GM19372 (cell line): ENCODE results near the gene TBC1D32.
"Not testable (repeated sequence)": the region's sequence is repeated elsewhere in the genome, so short reads cannot be mapped to it uniquely, and the experiment has no call there.

Experiments
- ATAC-seq: cut with Tn5 transposase; IDR thresholded peaks from one replicate; pipeline ENCODE4 v1.9.1; 2021; ENCODE audit warnings: mild to moderate bottlenecking, low read depth, moderate library complexity; ENCODE audit not compliant: unreplicated experiment

The TBC1D32 gene

DNA sequence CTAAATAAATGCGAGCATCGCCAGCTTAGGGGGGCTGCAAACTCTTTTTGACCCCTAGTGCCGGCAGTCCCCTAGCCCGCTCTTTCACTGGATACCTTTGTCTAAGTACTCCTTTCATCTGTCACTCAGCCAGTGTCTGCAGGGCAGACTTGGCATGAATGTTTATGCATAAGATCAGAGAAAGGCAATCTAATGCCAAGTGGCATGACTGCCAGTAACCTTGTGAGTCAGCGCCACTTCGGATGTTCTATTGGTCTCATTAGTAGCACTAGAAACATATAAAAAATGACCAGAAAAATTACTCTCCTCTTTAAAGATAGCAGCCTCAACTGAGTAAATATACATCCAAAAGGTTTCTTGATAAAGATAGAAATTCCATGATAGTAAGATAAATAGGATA lies 192.2 kb downstream of the TBC1D32 start:
- no peak for ATAC-seq

DNA sequence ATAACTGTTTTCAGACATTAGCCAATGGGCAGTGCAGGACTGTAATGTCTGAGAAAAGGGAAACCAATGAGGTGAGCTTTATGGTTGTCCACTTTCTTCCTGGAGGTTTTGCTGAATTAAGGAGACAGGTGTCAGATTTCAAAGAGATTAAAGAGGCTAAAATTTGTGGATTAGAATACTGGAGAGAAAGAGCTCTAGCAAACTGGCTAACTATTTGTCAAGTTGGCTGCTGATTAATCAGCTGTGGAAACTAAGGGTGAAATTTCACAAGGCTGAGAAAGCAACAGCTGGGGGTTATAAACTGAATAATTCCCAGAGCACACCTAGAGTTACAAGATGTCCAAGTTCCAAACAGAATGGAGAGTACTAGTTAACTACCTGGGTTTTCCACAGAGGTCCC lies 198.9 kb downstream of the TBC1D32 start:
- no peak for ATAC-seq

DNA sequence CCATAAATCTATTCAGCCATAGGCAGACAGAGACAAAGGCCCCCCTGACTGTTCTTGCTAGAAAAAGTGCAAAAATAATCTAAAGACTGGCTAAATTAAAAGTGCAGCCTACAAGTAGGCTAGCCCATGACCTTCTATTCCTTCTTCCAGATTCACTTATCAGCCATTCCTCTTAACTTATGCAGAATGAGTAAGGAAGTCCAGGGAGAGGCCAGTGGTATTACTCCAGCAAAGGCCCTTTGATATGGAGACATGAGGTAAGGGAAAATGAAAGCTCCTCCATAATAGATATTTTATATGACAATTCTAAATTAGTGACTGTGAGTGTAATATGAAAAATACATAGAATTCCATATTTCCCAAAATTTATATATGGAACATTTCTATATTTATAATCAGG lies 199.4 kb downstream of the TBC1D32 start:
- ATAC-seq: no peak

GRCh38 chr6:121124600-121124999 lies 209.7 kb downstream of the TBC1D32 start:
- ATAC-seq: no peak

DNA sequence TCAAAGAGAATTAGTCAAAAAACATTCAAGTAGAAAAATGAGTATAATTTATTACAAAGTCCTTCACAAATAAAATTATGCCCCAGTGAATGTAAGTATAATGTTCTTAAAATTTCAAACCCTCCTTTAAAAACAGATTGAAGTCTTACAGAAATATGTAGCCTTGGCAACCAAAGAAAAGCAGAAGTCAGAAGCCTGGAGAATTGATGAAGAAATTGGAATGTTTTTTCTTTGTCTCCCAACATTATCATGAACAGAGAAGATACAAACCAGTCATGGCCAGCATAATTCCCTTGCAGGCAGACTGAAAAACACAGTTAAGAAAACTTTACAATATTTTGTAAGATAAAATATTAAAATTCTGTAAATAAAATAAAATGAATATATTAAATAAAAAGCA lies 221.9 kb downstream of the TBC1D32 start:
- ATAC-seq: no peak

GRCh38 chr6:121110733-121111132 lies 223.5 kb downstream of the TBC1D32 start:
- ATAC-seq: no peak

GRCh38 chr6:121106962-121107361 lies 227.3 kb downstream of the TBC1D32 start:
- ATAC-seq: no peak

- no peak for ATAC-seq
Measured at GRCh38 chr6:121105461-121105860, 228.8 kb downstream of the TBC1D32 start.

- ATAC-seq: no peak
Measured at GRCh38 chr6:121093928-121094327, 240.4 kb downstream of the TBC1D32 start.

DNA sequence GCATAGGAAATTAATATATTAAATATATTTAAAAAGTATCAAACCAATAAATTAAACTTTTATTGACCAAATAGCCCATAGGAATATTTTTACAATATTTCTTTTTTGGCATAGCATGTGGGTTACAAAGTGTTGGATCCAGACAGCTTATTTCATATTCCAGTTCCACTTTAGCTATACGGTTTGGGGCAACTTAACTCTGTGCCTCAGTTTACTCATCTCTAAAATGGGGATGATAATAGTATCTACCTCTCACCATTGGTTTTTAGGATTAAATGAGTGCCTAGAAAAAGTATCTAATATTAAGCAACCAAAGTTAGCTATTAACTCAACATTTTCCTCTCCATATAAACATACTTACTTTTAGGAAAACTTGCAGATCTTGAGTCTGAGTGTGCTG lies 243.8 kb downstream of the TBC1D32 start:
- ATAC-seq: no peak

DNA sequence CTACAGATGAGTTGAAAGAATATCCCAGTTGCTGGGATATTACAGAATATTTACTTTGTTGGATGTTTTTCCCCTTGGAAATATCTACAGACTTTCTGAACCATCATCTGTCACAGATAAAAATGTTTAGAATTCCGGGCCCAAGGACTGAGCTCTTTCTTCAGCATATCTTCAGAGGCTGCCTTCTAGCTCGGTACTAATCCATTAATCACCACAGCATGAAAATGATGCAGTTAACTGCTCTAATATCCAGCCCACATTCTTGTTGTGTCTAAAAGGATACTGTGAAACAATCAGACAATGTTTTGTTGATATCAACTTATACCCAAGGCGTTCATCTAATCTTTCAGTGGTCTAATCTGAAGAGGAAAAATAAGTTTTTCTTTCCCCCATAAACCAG lies 247.4 kb downstream of the TBC1D32 start:
- ATAC-seq: no peak

DNA sequence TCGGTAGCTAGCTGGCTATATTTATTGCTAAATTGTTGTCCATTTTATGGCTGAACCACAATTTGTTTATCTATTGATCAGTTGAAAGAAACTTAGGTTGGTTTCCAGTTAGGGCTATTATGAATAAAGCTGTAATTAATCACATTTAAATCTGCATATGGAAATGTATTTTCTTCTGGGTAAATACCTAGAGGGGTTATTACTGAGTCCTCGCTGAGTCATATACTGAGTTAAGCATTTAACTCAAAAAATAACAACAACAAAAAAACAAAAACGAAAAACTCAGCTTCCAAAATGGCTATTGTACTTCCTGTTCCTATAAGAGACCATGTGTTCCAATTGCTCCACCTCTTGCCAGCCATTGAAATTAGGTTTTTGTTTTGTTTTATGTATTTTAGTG lies 258.2 kb downstream of the TBC1D32 start:
- no peak for ATAC-seq

DNA sequence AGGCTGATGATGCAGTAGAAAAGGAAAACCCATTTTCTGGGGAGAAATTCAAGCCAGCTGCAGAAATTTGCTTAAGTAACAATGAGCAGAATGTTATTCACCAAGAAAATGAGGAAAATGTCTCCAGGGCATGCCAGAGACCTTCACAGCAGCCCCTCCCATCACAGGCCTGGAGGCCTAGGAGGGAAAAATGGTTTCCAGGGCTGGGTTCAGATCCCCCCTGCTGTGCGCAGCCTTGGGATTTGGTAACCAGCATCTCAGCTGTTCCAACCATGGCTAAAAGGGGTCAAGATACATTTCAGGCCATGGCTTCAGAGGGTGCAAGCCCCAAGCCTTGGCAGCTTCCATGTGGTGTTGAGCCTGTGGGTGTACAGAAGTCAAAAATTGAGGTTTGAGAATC lies 265.5 kb downstream of the TBC1D32 start:
- ATAC-seq: not testable (repeated sequence)

DNA sequence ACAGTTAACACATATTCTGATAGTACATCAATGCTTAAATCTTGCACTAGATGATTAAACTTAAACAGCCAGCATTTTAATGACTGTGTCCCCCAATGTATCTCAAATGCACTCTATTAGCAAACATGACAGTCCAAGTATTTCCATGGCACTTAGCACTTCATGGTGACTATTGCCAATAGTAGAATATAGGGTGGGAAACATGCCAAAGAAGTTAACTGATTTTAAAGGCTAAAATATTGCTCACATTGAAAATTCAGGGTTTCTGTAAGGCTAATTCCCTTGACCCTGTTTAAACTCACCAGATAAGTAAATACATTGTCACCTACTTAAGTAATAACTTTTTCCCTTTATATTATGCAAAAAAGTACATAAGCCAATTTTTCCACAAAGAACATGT lies 266.9 kb downstream of the TBC1D32 start:
- ATAC-seq: no peak

DNA sequence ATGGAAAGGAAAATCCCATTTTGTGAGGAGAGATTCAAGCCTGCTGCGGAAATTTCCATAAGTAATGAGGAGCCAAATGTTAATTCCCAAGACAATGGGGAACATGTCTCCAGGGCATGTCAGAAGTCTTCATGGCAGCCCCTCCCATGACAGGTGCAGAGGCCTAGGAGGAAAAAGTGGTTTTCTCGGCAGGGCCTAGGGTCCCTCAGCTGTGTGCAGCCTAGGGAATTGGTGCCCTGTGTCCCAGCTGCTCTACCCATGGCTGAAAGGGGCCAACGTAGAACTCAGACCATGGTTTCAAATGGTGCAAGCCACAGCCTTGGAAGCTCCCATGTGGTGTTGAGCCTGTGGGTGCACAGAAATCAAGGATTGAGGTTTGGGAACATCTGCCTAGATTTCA lies 269.9 kb downstream of the TBC1D32 start:
- no peak for ATAC-seq

- ATAC-seq: peak; percentile 74
Measured at GRCh38 chr6:121055572-121056163, 278.6 kb downstream of the TBC1D32 start.

GRCh38 chr6:121048593-121048992 lies 285.7 kb downstream of the TBC1D32 start:
- not testable (repeated sequence) for ATAC-seq

- ATAC-seq: not testable (repeated sequence)
Measured at GRCh38 chr6:121044905-121045304, 289.4 kb downstream of the TBC1D32 start.

- ATAC-seq: not testable (repeated sequence)
Measured at GRCh38 chr6:121043706-121044105, 290.6 kb downstream of the TBC1D32 start.

- ATAC-seq: not testable (repeated sequence)
Measured at GRCh38 chr6:121043211-121043610, 291.1 kb downstream of the TBC1D32 start.

DNA sequence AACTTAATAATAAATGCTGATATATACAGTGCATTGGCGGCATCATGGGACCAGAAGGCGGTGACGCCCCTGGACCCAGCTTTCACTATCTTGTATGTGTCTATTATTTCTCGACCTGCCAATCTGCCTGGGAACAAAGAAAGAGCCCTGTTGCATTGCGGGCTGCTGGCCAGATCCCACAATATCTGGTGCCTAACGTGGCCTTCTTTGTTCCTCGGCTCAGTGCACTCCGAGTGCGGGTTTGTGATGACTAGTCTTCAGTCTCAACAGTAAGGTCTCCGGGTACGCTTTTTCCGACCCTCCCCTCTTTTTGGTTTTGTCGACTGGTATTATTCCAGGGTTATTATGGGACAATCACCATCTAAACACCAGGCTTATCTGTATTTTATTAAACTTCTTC lies 291.5 kb downstream of the TBC1D32 start:
- no peak for ATAC-seq

DNA sequence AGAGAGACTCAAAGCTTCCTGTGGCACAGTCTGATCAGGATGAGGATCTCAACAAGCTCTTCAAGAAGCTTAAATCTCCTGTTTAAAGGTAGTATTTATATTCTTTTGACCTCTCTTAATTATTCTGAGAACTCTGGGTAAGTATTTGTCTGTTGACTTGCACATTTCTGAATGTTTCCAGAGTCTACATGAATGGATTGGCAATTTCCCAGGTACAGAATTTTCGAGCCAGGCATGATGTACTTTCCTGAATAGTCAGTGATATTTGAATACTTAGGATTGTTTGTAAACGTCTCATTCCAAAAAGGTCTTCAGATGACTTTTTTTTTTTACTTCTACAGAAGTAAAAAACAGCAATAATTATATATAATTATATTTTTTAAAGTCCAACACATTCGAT lies 293.4 kb downstream of the TBC1D32 start:
- ATAC-seq: no peak

DNA sequence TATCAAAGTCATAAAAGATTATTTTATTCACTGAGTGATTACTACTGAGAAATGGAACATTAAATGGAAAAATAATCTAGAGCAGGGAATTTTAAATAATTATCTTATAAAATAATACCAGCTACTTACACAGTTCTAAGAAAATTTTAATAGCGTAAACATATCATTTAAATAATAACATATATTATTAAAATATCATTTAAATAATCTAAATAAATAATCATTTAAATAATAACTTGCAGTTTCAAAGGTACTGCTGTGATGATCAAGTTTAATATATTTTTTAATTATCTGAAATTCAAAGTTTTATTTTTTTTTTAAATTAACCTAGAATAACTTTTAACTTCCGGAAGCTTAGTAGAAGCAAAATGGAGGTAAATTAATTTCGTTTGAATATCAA lies 301.2 kb downstream of the TBC1D32 start:
- no peak for ATAC-seq
